GM18498 (cell line): ENCODE results near the gene C5AR1.
A peak's percentile ranks its signal among the peaks of the same experiment; 100 is the strongest.
"Not testable (repeated sequence)": the region's sequence is repeated elsewhere in the genome, so short reads cannot be mapped to it uniquely, and the experiment has no call there.

Experiments
- ATAC-seq: cut with Tn5 transposase; IDR thresholded peaks from one replicate; pipeline ENCODE4 v1.9.1; 2021; ENCODE audit warnings: mild to moderate bottlenecking, moderate library complexity; ENCODE audit not compliant: unreplicated experiment

The C5AR1 gene

DNA sequence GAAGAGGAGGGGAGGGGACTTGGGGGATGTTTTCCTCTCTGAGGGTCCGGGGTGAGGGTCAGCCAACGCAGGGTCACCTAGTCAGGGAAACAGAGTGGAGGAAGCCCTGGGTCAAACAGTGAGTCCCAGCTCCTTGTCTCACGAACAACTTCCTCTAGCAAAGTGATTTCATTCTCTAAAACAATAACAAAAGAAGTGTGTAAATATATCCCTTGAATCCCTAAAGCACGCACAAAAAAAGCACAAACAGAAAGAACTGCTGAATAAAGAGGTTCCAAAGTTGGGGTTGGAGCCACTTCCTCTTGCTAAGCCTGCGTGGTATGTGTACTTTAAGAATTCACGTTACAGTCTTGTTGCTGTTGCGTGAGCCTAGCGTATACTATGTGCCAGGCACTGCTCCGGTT, 20.8 kb downstream of the C5AR1 start:
- ATAC-seq, result no peak

DNA sequence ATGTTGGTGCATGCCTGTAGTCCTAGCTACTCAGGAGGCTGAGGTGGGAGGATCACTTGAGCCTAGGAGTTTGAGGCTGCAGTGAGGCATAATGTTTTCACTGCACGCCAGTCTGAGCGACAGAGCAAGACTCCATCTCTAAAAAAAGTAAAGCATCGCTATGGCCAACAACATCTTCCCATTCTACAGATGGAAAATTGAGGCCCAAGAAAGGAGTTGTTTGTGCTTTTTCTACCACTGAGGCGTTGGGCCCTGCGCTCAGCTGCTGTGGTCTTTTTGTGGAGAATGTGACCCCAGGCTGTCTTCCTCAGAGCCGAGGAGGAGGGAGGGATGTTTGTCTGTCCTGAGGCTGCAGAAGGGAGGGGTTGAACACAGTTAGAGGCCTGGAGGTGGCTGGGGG, 21.8 kb downstream of the C5AR1 start:
- ATAC-seq, result no peak

DNA sequence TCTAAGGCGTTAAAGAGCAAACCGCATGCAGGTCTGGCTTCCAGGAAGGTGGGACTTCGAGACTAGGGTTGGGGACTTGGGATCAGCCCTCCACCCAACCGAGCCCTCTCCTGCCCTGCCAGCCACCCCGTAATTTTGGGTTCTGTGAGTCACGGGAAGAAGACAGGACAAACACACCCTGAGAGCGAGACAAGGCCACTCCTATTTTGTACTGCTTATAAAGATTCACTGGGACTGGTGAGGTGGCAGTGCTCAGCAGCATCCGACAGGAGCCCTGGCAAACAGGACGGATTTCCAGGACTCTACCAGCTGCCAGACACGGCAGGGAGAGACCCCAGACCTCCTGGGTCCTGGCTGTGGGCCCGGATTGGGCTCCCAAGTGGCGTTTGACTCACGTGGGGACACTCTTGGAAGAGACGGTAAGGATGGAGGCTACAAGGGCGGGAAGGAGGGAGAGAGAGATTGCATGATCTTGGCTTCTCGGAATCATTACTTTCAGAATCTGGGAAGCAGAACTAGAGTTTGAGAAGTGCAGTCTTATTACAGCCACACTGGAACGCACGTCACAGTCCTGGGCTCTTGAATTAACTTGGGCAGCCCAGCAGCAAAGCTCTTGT, 22.4 kb downstream of the C5AR1 start, which contains the start of gene C5AR2:
Gene C5AR2 (plus strand): TSS at position 245 of the 617 bp plus-strand sequence. CDS start 8,625 bp downstream, outside the sequence.
- ATAC-seq, result no peak

DNA sequence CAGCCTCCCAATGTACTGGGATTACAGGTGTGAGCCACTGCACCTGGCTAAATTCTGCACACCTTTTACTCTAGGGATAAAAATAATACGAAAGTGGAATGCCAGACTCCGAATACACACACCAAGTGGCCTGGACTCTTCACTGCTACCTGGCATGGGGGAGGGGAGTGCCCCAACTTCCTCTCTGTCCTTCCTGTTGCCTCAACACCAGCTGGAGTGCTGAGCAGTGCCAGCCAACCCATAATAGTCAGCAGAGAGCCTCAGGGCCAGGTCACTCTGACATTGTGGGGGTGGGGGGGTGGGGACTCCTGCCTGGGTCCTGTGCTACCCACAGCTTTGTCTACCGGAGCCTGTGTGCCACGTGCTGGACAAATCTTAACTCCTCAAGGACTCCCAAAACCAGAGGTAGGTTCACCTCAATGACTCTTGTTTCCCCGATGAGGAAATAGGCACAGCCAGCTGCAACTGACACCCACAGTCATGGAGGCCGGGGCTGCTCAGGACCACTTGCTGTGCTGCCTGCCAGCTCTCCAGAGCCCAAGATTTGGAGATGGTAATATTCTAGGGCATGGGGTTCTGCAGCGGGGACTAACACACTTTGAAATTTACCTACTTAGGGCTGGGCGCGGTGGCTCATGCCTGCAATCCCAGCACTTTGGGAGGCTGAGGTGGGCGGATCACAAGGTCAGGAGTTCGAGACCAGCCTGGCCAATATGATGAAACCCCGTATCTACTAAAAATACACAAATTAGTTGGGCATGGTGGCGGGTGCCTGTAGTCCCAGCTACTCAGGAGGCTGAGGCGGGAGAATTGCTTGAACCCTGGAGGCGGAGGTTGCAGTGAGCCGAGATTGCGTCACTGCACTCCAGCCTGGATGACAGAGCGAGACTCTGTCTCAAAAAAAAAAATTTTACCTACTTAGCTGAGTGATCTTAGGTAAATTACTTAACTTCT, 27.4 kb downstream of the C5AR1 start:
- ATAC-seq, result not testable (repeated sequence)

DNA sequence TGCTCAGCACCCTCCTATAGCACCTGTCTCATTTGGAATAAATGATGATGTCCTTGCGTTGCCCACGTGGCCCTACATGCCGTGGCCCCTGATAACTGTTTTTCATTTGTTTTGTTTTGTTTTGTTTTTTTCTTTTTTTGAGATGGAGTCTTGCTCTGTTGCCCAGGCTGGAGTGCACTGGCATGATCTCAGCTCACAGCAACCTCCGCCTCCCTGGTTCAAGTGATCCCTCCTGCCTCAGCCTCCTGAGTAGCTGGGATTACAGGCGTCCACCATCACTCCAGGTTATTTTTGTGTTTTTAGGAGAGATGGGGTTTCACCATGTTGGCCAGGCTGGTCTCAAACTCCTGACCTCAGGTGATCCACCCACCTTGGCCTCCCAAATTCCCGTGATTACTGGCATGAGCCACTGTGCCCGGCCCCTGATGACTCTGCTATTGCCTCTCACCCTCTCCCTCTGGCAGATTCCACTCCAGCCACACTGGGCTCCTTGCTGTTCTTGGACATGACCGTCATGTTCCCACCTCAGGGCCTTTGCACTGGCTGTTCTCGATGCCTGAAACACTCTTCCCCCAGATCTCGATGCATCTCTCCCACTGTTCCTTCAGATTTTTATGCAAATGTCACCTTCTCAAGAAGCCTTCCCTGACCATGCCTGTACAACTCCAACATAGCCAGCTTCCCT, 29.7 kb downstream of the C5AR1 start:
- ATAC-seq, result no peak

DNA sequence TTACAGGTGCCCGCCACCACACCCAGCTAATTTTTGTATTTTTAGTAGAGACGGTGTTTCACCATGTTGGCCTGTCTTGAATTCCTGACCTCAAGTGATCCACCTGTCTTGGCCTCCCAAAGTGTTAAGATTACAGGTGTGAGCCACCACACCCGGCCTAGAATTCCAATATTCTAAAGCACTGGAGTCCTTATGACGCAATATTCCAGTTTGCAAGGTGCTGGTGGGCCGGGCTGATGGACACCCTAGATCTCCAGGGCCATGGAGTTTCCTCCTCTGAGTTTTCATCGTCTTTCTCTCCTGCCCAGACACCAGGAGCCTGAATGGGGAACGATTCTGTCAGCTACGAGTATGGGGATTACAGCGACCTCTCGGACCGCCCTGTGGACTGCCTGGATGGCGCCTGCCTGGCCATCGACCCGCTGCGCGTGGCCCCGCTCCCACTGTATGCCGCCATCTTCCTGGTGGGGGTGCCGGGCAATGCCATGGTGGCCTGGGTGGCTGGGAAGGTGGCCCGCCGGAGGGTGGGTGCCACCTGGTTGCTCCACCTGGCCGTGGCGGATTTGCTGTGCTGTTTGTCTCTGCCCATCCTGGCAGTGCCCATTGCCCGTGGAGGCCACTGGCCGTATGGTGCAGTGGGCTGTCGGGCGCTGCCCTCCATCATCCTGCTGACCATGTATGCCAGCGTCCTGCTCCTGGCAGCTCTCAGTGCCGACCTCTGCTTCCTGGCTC, 31.0 kb downstream of the C5AR1 start:
- no peak for ATAC-seq

DNA sequence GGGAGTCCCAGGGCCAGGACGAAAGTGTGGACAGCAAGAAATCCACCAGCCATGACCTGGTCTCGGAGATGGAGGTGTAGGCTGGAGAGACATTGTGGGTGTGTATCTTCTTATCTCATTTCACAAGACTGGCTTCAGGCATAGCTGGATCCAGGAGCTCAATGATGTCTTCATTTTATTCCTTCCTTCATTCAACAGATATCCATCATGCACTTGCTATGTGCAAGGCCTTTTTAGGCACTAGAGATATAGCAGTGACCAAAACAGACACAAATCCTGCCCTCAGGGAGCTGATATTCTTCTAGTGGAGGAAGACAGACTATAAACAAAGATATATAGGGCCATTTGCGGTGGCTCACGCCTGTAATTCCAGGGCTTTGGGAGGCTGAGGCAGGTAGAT, 32.1 kb downstream of the C5AR1 start:
- ATAC-seq, result no peak

DNA sequence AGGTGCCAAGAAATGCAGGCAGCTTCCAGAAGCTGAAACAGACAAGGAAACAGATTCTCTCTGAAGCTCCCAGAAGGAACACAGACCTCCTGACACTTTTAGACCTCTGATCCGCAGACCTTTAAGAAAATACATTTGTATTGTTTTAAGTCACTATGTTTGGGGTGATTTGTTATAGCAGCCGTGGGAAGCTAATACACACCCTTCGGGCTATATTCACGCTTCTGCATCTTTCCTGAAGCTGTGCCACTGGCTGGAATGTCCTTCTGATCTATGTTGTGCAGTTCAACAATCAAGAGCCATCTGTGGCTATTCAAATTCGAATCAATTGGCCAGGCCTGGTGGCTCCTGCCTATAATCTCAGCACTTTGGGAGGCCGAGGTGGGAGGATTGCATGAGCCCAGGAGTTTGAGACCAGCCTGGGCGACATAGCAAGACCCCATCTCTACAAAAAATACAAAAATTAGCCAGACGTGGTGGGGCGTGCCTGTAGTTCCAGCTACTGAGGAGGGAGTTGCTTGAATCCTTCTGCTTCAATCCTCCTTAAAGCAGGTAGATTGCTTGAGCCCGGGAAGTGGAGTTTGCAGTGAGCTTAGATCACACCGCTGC, 33.6 kb downstream of the C5AR1 start:
- no peak for ATAC-seq

DNA sequence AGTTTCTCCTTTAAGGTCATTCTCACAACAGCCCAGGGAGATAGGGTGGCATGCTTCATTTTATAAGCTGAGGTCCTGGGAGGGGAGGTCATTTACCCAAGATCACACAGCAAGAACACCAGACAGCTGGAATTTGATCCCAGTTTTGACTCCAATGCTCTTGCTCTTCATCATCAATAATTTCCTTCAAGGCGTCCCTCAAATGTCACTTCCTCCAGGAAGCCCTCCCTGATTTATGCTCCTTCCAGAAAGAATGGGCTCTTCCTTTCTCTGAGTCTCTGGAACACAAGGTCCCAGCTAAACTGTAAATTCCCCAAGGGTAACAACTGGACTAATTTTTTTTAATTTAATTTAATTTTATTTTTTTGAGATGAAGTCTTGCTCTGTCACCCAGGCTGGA, 34.8 kb downstream of the C5AR1 start:
- ATAC-seq, result no peak

DNA sequence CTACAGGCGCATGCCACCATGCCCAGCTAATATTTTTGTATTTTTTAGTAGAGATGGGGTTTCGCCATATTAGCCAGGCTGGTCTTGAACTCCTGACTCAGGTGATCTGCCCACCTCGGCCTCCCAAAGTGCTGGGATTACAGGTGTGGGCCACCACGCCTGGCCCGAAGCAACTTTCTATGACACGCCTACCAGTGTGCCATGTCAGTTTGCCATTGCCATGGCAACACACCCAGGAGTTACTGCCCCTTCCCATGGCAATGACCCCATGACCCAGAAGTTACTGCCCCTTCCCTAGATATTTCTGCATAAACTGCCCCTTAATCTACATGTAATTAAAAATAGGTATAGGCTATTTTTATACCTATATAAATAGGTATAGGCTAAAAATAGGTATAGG, 36.4 kb downstream of the C5AR1 start:
- ATAC-seq, result not testable (repeated sequence)

DNA sequence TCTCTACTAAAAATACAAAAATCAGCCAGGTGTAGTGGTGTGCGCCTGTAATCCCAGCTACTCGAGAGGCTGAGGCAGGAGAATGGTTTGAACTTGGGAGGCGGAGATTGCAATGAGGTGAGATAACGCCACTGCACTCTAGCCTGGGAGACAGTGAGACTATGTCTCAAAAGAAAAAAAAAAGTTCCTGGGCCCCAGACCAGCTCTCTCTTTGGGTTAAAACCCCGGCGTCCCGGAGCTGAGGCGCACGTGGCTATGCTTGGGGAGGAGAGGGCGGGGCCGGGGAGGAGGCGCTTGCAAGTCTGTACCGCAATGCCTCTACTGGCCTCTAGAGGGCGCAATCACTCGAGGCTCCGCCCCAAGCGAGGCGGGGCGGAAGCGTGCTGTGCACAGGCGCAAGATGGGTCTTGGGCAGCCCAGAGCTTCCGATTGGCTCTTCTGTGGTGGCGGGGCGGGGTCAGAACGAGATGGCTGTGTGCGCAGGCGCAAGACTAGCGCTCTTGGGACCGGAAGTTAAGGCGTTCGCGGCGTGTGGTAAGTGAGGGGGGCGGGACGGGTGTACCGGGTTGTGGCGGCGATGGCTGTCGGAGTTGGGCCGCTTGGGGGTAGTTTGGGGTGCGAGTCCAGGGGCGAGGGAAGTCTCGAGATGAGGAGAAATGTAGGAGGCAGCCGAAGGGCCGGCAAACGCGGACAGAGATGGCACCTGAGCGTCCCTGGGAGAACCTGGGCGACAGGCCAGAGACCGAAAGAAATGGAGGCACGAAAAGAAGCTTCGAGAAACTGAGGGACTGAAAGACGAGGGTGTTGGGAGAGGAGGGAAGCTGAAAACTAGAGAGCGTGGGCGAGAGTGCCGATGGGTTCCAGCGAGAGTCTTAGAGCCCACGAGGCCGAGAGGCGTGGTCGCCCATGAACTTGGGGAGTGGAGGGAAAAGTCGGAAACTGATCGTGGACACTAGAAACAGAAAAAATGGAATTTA, 39.4 kb downstream of the C5AR1 start, which contains the start of gene DHX34:
Gene DHX34 (plus strand): TSS at position 497 of the 977 bp plus-strand sequence. CDS start 3,716 bp downstream, outside the sequence.
- peak; percentile 95 for ATAC-seq

DNA sequence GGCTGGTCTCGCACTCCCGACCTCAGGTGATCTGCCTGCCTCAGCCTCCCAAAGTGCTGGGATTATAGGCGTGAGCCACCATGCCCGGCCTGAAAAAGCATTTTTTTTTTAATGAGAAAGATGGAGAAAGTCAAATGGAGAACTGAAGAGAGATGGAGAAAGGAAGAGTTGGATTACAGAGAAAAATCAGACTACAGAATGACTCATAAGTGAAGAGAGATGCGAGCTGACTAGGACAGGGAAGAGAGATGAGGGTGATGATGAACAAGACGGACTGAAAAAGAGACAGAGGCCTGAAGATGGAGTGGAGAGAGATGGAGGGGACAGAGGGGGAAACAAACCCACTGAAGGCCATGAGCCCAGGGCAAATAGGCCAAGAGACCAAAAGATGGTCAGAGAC, 41.0 kb downstream of the C5AR1 start:
- ATAC-seq, result no peak

DNA sequence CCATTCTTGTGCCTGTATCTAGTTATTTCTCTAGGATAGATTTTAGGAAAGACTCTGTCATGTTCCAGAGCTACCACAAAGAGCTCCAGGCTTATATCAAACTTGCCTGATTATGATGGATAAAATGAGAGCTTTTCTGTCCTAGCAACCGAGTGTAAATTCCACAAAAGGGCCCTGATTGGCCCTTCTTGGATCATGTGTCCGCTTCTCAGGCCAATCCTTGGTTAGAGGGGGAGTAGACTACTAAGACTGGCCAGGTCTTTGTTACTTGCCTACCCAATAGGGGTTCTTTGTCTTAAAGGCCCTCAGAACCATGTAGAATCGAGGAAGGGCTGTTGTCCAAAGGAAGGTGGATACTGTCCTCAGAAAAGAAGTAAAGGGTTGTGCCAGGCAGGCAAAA, 41.9 kb downstream of the C5AR1 start:
- no peak for ATAC-seq

DNA sequence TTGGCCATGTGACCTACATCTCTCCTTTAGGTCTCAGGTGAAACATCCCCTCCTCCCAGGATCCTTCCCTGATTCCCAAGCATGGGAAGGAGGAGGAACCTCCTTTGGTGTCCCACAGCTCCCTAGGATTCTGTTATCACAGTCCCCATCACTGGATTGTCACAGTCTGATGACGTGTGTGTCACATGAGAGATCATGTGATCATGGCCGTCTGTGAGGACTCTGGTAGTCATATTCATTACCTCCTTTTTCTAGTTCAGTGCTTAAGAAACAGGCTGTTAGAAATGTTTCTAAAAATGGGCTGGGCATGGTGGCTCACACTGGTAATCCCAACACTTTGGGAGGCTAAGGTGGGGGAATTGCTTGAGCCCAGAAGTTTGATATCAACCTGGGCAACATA, 42.4 kb downstream of the C5AR1 start:
- ATAC-seq, result no peak

DNA sequence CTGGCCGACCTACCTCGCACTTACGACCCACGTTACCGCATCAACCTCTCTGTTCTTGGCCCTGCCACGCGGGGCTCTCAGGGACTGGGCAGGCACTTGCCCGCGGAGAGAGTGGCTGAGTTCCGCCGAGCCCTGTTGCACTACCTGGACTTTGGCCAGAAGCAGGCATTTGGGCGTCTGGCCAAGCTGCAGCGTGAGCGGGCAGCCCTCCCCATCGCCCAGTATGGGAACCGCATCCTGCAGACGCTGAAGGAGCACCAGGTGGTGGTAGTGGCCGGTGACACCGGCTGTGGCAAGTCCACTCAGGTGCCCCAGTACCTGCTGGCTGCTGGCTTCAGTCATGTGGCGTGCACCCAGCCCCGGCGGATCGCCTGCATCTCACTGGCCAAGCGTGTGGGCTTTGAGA, 43.6 kb downstream of the C5AR1 start:
- no peak for ATAC-seq

DNA sequence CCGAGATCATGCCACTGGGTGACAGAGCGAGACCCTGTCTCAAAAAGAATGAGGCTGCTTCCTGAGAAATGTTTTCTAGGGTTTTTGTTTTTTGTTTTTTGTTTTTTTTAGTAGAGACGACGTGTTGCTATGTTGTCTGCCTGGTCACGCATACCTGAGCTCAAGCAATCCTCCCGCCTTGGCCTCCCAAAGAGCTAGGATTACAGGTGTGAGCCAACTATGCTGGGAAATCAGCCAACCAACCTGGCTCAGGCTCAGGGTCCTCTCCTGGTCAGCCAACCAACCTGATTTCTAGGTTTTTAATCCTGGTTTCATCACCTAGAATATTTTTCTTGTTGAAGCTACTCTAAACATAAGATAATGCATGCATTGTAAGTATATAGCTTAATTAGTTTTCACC, 47.2 kb downstream of the C5AR1 start:
- ATAC-seq, result no peak

DNA sequence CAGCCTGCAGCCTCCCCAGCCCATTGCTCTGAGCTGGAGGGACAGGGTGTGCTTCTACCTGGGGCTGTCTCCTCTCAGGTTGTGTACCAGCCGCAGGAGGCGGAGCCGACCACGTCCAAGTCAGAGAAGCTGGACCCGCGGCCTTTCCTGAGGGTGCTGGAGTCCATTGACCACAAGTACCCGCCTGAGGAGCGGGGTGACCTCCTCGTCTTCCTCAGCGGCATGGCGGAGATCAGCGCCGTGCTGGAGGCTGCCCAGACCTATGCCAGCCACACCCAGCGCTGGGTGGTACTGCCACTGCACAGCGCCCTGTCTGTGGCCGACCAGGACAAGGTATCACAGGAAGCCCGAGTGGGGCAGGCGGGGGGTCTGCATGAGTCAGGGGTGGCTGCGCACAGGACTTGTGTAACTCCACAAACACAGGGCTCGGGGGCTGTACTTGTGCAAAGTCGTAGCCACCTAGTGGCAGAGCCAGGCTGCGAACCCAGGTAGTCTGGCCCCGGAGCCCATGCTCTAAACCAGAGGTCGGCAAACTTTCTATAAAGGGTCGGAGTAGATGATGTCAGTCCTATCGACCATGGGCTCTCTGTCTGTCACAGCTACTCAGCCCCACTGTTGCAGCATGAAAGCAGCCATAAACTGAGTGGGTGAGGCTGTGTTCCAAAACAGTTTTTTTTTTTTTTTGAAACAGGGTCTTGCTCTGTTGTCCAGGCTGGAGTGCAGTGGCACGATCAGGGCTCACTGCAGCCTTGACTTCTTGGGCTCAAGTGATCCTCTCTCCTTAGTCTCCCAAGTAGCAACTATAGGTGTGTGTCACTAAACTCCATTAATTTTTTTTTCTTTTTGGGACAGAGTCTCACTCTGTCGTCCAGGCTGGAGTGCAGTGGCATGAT, 48.4 kb downstream of the C5AR1 start:
- ATAC-seq, result no peak

DNA sequence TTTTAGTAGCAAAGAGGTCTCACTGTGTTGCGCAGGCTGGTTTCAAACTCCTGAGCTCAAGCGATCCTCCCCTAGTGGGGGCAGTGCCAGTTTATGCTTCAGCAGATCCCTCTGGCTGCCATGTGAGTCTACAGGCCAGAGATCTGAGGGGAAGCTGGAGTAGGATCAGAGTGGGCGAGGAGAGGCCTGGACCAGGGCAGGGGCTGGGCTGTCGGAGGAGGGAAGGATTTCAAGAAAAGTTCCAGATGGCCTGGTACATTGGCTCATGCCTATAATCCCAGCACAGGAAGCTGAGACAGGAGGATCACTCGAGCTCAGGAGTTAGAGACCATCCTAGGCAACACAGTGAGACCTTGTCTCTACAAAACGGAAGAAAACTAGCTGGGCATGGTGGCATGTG, 49.3 kb downstream of the C5AR1 start:
- ATAC-seq, result no peak
